ENCODE measurements around the gene ARHGAP40. TPM values are rescaled to one million over a fixed set of nuclear protein-coding genes. Genes with fewer than 3 reads are reported as not detected.

The ARHGAP40 gene
- total and polyA plus RNA-seq, 2 of the 8 experiments (the other 6 are each of a cell fraction or from before 2014, with no cell fraction given), result 0.74 to 1.4 TPM

DNA sequence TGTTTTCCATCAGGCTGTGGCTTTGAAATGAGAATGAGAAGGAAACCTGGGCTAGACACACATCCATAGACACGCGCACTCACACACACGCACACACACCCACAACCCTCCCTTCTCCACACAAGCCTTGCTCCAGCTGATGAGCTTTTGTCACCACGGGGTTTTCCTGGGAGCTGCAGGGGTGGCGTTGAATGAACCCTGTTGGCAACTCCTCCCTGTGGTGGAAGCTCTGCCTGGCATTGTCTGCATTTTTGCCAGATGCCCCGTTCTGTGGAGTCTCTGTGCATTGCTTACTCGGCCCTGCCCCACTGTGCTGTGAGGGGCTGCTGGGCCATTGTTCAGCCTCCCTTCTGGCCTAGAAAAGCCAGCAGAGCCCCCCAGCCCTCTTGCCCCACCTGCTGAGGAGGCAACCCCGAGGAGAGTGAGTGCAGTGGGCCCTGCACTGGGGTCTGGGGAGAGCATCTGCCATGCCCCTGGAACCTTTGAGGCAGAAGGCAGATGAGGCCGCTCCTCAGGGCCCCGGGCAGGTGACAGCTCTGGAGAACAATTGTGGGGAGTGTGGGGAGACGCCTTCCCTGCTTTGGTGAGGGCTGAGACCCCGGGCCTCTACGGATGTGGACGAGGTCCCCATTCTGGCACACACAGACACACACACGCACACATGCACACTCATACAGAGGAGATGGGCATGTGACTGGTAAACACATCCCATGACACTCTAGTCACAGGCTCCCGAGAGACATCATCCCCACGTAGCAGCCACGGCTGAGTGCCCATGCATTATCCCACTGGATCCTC is 10.7 kb upstream of the ARHGAP40 start:
- ChIA-PET POLR2A (ENCODE audit: partially characterized antibody) (no interaction called here), CTCF (ENCODE audit: partially characterized antibody) (no interaction called here)
- Histone ChIP-seq H3K9ac (replicated peaks in 1 of 4; ENCODE audit: extremely low read depth in 1 of 4, low read depth in 3 of 4, low read length in 3 of 4) (no peak overlapping the region), H3K79me2 (ENCODE audit: control insufficient read depth in 1 of 2, insufficient read depth in 2 of 2, low read length in 2 of 2) (no peaks in the 10 kb centered on the region), H2AK5ac (ENCODE audit: low read depth, low read length) (no peak overlapping the region), H3K14ac (ENCODE audit: insufficient read length) (no peak overlapping the region), H3K27ac (ENCODE audit: low read depth, low read length) (no peak overlapping the region), H3K23me2 (ENCODE audit: low read depth, low read length) (peaks cover 11% of the 10 kb centered on the region), H2BK15ac (ENCODE audit: low read length) (no peak overlapping the region), H4K8ac (ENCODE audit: extremely low read depth, insufficient read depth, low read length) (no peak overlapping the region), H2BK120ac (replicated peaks; ENCODE audit: low read depth, low read length) (no peak overlapping the region), H2BK12ac (ENCODE audit: low read depth, low read length) (no peak overlapping the region), H2BK5ac (ENCODE audit: low read depth, low read length) (no peak overlapping the region), H4K20me1 (replicated peaks in 1 of 2; ENCODE audit: control insufficient read depth in 1 of 2, insufficient read depth in 2 of 2, low read length in 2 of 2) (peaks cover 0 to 6% of the 10 kb centered on the region in 2 experiments), H3K4me1 (replicated peaks in 1 of 4; ENCODE audit: control insufficient read depth in 3 of 4, insufficient read depth in 4 of 4, low read length in 3 of 4) (peaks cover 0 to 12% (median 4%) of the 10 kb centered on the region in 4 experiments; a peak in 3 of 7 replicates), H3K56ac (replicated peaks; ENCODE audit: insufficient read length, low read depth, low read length) (peak overlapping the region; percentile 37), H4K5ac (ENCODE audit: insufficient read length, low read depth, low read length) (no peak overlapping the region), H3K4ac (replicated peaks; ENCODE audit: insufficient read length, low read depth, low read length) (peak overlapping the region; percentile 25), H3K4me3 (ENCODE audit: extremely low read depth in 1 of 4, insufficient read depth in 2 of 4, low read depth in 3 of 4, low read length in 4 of 4) (no peak overlapping the region), H4K91ac (replicated peaks; ENCODE audit: insufficient read length, low read length) (no peak overlapping the region), H3K23ac (ENCODE audit: insufficient read length) (no peak overlapping the region), H3K9me3 (ENCODE audit: insufficient read depth in 2 of 2, low read depth in 1 of 2, low read length in 1 of 2) (no peaks in the 10 kb centered on the region), H3K27me3 (replicated peaks in 1 of 4; ENCODE audit: control insufficient read depth in 3 of 4, extremely low read depth in 1 of 4, insufficient read depth in 3 of 4, low read length in 3 of 4) (no peaks in the 10 kb centered on the region), H3K4me2 (ENCODE audit: insufficient read depth in 1 of 2, low read depth in 2 of 2, low read length in 2 of 2) (no peak overlapping the region), H2AFZ (ENCODE audit: low read length) (no peak overlapping the region), H2BK20ac (ENCODE audit: low read length) (peak overlapping the region; percentile 61; the same call in 1 of the 2 replicates), H3K18ac (ENCODE audit: extremely low read depth, low read length) (no peak overlapping the region), H3K36me3 (ENCODE audit: control insufficient read depth in 2 of 4, insufficient read depth in 4 of 4, low read length in 3 of 4) (no peaks in the 10 kb centered on the region), H3K79me1 (ENCODE audit: low read depth, low read length) (no peaks in the 10 kb centered on the region; the same call in 1 of the 2 replicates)
- TF ChIP-seq SP2 (IDR thresholded peaks at IDR 0.05; ENCODE audit: low read length), result no peak
- TF ChIP-seq CTBP2 (IDR thresholded peaks at IDR 0.05; ENCODE audit: borderline replicate concordance, insufficient read depth, insufficient read length, low read length), result no peak
- TF ChIP-seq YY1 (IDR thresholded peaks at IDR 0.05; ENCODE audit: low read depth, low read length), result no peak
- no peak for TF ChIP-seq SAP30 (IDR thresholded peaks at IDR 0.05; ENCODE audit: insufficient read depth, insufficient replicate concordance, low read length)
- TF ChIP-seq SP4 (IDR thresholded peaks at IDR 0.05; ENCODE audit: low read length), result no peak
- TF ChIP-seq GTF2F1 (IDR thresholded peaks at IDR 0.05; ENCODE audit: borderline replicate concordance, low read depth, low read length), result no peak
- no peak for TF ChIP-seq EP300 (IDR thresholded peaks at IDR 0.05; ENCODE audit: borderline replicate concordance in 1 of 2, low read depth in 2 of 2, low read length in 2 of 2)
- no peak for TF ChIP-seq CBX8 (IDR thresholded peaks at IDR 0.05; ENCODE audit: borderline replicate concordance, low read depth, low read length)
- no peak for TF ChIP-seq PHF8 (conservative IDR thresholded peaks at IDR 0.05; ENCODE audit: low read depth, low read length)
- TF ChIP-seq NRF1 (IDR thresholded peaks at IDR 0.05; ENCODE audit: low read depth, low read length), result no peak
- TF ChIP-seq RBBP5 (IDR thresholded peaks at IDR 0.05; ENCODE audit: borderline replicate concordance, low read depth, low read length), result no peak
- DNase-seq (ENCODE audit: low read depth in 1 of 2, low spot score in 2 of 2) (no peak), FAIRE-seq (no peak)
- WGBS, 2 experiments (ENCODE audit: extremely low coverage in 1 of 2, insufficient coverage in 1 of 2, insufficient read length in 1 of 2, insufficient replicate concordance in 2 of 2, low coverage in 1 of 2, low lambda C conversion rate in 2 of 2, missing lambda C conversion rate in 1 of 2), result 84% methylated on average over 17 of the region's 18 CpGs; no CpG with 5 or more reads in 1 of the 2 experiments

Data from H1 (cell line).